ENCODE results near the gene SHOX. TPM values are rescaled to one million over a fixed set of nuclear protein-coding genes. Genes with fewer than 3 reads are reported as not detected.
"Not testable (repeated sequence)": the region's sequence is repeated elsewhere in the genome, so short reads cannot be mapped to it uniquely, and the experiment has no call there.

The SHOX gene
- polyA plus RNA-seq, 1 donor (not counting 4 experiments of a cell fraction or from before 2014, with no cell fraction given): not detected

- Histone ChIP-seq H4K20me1 (ENCODE audit: control insufficient read depth, extremely low read depth, insufficient read depth, low read length) (no peaks in the 10 kb centered on the region), H2AFZ (ENCODE audit: control insufficient read depth, low read length) (no peak overlapping the region), H3K4me3 (ENCODE audit: control insufficient read depth in 2 of 3, extremely low read depth in 1 of 3, insufficient read depth in 2 of 3, low read depth in 1 of 3, low read length in 3 of 3) (no peak overlapping the region), H3K4me2 (ENCODE audit: control insufficient read depth, extremely low read depth, insufficient read depth, low read depth, low read length) (no peak overlapping the region), H3K79me2 (ENCODE audit: control insufficient read depth, insufficient read depth, low read length) (no peaks in the 10 kb centered on the region), H3K9me1 (ENCODE audit: control insufficient read depth, extremely low read depth, insufficient read depth, low read length) (no peaks in the 10 kb centered on the region), H3K9ac (ENCODE audit: control insufficient read depth, extremely low read depth, insufficient read depth, low read length) (no peak overlapping the region), H3K36me3 (ENCODE audit: control insufficient read depth in 2 of 2, extremely low read depth in 1 of 2, insufficient read depth in 2 of 2, low read length in 2 of 2) (no peaks in the 10 kb centered on the region), H3K4me1 (ENCODE audit: control insufficient read depth, extremely low read depth, insufficient read depth, low read length) (no peaks in the 10 kb centered on the region), H3K9me3 (ENCODE audit: control insufficient read depth, low read depth, low read length) (no peaks in the 10 kb centered on the region), H3K27ac (ENCODE audit: control insufficient read depth, insufficient read depth, low read length) (no peak overlapping the region), H3K27me3 (ENCODE audit: control insufficient read depth, extremely low read depth, insufficient read depth, low read length) (peaks cover 38% of the 10 kb centered on the region)
- no peak for FAIRE-seq
- dilution Hi-C loops (cut with MboI; ENCODE audit: extremely low pct_ligation_motif_present, low sequenced_read_pairs): no loop called here
- no peak for DNase-seq (ENCODE audit: low read depth, low spot score)
- TF ChIP-seq EZH2 (IDR thresholded peaks at IDR 0.05; ENCODE audit: low read length) (no peak), CTCF (optimal IDR thresholded peaks at IDR 0.05 in 1 of 3, IDR thresholded peaks at IDR 0.05 in 1 of 3, conservative IDR thresholded peaks at IDR 0.05 in 1 of 3; ENCODE audit: extremely low read depth in 1 of 3, insufficient read depth in 2 of 3, low read length in 3 of 3) (no peak)
Observed at GRCh38 chrX:625137-625691, 5.4 kb upstream of the SHOX start.

- H3K36me3 ChIP-seq (ENCODE audit: control insufficient read depth in 2 of 2, extremely low read depth in 1 of 2, insufficient read depth in 2 of 2, low read length in 2 of 2); H3K9me3 ChIP-seq (ENCODE audit: control insufficient read depth, low read depth, low read length); FAIRE-seq; H3K4me2 ChIP-seq (ENCODE audit: control insufficient read depth, extremely low read depth, insufficient read depth, low read depth, low read length); H3K4me1 ChIP-seq (ENCODE audit: control insufficient read depth, extremely low read depth, insufficient read depth, low read length); dilution Hi-C loops (cut with MboI; ENCODE audit: extremely low pct_ligation_motif_present, low sequenced_read_pairs); H3K79me2 ChIP-seq (ENCODE audit: control insufficient read depth, insufficient read depth, low read length); H3K27ac ChIP-seq (ENCODE audit: control insufficient read depth, insufficient read depth, low read length); H3K9ac ChIP-seq (ENCODE audit: control insufficient read depth, extremely low read depth, insufficient read depth, low read length); H3K4me3 ChIP-seq (ENCODE audit: control insufficient read depth in 2 of 3, extremely low read depth in 1 of 3, insufficient read depth in 2 of 3, low read depth in 1 of 3, low read length in 3 of 3); H4K20me1 ChIP-seq (ENCODE audit: control insufficient read depth, extremely low read depth, insufficient read depth, low read length); DNase-seq (ENCODE audit: low read depth, low spot score); H3K9me1 ChIP-seq (ENCODE audit: control insufficient read depth, extremely low read depth, insufficient read depth, low read length); H2AFZ ChIP-seq (ENCODE audit: control insufficient read depth, low read length): not testable (repeated sequence)
- H3K27me3 ChIP-seq (ENCODE audit: control insufficient read depth, extremely low read depth, insufficient read depth, low read length): peaks cover 43% of the 10 kb centered on the region
Observed at GRCh38 chrX:626047-626446, 4.5 kb upstream of the SHOX start.

Data from keratinocyte (primary cell).